ENCODE measurements around the gene IFNLR1.
A peak's percentile ranks its signal among the peaks of the same experiment; 100 is the strongest.
"Not testable (repeated sequence)": the region's sequence is repeated elsewhere in the genome, so short reads cannot be mapped to it uniquely, and the experiment has no call there.

Gene IFNLR1

DNA sequence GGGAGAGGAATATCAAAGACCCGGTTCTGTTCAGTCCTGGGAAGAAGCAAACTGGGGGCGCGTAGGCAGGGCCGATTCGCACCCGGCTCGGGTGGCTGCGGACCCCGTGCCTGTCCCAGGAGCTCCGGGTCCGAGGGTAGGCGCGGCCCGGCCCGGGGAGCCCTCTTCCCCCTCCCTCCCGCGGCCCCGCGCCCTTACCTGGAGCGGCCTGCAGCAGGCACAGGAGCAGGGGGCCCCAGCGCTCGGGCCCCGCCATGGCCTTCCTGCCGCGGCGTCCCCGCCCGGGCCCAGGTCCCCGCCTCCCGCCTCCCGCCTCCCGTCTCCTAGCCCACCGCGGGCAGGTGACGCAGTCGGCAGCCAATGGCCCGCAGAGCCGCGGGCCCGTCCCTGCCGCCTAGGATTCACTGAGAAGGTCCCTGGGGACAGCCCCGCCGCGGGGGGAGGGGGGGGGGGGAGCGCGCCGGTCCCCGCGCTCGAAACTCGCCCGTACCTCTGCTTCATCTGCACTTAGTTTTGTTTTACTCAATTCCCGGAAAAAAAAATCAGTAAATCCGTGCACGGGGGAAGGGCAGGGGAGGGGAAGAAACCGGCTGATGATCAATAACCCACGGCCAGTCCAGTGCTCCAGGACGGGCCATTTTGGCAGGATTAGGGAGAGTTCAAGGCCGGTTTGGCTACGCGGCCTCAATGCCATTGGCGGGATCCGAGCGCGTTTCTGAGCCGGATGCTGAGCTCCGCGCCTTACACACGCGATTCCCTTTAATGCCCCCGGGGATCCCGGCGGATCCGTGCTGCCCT, at the start of gene IFNLR1:
IFNLR1 (minus strand) TSS at position 297 of the 798 bp plus-strand sequence; CDS start at position 256, 41 bp downstream.
- H3K4me3 ChIP-seq (ENCODE audit: low read depth, low read length) = peak within 1 kb of the TSS; percentile 69

DNA sequence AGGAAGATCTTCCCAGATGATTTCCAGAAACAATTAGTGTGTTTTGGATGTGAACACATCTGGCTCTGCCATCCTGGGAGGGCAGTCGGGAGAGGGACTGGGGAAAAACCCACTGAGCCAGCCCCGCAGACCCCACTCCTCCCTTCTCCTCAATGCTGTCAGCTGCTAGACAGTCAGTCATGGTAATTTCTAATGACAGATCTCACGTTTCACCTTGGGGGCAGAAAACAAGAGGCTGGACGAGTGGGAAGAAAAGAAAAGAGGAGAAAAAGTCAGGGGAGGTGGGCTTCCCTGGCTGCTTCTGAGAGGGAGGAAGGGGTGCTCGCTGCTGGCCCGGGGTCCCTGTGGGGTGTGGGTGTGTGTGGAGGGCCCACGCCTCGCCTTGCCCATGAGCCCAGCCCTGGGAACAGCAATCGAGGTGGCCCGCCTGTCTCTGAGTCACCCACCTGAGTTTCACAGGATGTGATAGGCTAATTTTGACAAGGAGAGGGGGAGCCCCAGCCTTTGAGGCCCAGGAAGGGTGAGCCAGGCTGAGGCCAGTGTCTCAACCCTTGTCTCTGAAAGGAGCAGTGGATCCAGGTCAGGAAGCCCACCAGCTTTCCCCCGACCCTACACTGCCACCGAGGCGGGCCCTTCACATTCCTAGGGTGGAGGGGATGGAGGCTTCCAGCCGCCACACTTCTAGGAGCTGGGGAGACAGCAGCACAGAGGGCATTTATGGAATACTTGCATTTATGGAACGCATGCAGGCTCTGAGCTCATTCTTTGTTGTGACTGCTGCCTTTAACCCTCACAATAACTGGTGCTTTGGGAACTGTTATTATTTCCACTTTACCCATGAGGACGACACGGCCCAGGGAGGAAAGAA, 49.1 kb upstream of the IFNLR1 start:
- H3K4me3 ChIP-seq (ENCODE audit: low read depth, low read length) = no peak overlapping the region

DNA sequence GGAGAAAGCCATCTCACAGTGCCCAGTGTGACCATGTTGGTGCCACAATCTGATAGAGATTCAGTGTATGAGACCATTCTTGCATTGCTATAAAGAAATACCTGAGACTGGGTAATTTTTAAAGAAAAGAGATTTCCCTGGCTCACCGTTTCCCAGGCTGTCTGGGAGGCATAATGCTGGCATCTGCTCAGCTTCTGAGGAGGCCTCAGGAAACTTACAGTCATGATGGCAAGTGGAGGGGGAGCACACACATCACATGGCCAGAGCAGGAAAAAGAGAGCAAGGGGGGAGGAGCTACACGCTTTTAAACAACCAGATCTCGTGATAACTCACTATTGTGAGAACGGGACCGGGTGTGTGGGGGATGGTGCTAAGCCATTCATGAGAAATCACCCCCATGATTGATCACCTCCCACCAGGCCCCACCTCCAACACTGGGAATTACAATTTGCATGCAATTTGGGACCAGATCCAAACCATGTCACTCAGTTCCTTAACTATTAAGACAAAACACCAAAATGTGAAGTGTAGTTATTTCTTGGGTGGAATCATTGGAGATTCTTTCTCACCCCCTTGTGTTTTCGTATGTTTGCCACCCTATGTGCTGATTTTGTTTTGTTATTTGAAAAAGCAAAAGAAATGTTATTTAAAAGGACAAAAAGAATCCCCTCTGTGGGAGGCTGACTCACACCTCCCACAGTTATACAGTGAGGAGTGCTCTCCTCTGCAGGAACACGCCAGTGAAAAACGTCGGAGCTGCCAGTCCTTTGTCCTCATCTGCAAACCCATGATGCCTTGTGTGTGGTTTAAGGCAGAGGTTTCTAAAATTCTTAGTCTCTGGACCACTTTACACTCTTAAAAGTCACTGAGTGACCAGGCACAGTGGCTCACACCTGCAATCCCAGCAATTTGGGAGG, 46.9 kb upstream of the IFNLR1 start:
- H3K4me3 ChIP-seq (ENCODE audit: low read depth, low read length) = no peak overlapping the region

DNA sequence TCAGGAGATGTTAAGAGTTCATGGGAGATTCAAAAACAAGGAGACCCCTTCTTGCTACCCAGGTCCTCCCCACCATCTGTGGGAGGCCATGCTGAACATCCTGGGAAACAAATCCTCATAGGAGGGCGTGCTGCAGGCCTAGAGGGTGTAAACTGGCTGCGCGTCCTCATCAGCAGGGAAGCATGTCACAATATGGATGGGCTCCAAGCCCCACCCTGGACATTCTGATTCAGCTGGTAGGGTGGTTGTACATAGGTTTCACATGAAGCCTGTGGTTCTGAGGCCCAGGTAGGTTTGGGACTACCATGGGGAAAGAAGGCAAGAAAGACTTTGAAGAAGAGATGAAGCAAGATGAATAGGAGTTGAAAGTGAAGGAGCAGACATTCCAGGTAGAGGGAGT, 44.6 kb upstream of the IFNLR1 start:
- H3K4me3 ChIP-seq (ENCODE audit: low read depth, low read length) = no peak overlapping the region

DNA sequence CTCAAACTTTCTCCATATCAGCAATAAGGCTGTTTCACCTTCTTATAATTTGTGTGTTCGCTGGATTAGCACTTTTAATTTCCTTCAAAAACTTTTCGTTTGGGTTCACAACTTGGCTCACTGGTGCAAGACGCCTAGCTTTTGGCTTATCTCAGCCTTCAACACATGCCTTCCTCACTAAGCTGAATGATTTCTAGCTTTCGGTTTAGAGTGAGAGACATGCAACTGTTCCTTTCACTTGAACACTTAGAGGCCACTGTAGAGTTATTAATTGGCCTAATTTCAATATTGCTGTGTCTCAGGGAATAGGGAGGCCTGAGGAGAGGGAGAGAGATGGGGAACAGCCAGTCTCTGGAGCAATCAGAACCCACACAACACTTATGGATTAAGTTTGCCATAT, 41.2 kb upstream of the IFNLR1 start:
- no peak overlapping the region for H3K4me3 ChIP-seq (ENCODE audit: low read depth, low read length)

DNA sequence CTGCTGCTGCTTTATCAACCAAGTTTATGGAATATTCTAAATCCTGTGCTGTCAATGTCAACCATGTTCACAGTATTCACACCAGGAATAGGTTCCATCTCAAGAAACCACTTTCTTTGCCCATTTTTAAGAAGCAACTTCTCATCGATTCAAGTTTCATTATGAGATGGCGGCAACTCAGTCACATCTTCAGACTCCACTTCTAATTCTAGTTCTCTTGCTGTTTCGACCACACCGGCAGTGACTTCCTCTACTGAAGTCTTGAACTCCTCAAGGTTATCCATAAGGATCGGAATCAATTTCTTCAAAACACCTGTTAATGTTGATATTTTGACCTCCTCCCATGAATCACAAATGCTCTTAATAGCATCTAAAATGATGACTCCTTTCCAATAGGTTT, 39.7 kb upstream of the IFNLR1 start:
- no peak overlapping the region for H3K4me3 ChIP-seq (ENCODE audit: low read depth, low read length)

DNA sequence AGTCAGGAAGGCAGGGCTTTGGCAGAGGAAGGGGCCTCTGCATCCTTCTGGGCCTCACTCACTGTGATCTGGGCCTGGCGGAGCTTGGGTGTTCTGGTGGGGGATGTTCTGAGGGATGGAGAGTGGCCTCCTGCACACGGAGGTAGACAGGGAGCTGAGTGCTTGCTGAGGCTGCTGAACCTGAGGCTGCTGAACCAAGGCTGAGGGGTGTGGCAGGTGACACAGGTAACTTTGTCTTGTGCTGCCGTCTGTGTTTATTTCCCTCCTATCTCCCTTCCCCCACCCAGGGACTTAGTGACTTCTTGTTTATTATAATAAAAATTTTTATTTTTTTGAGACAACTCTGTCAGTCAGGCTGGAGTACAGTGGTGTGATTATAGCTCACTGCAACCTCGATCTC, 37.7 kb upstream of the IFNLR1 start:
- no peak overlapping the region for H3K4me3 ChIP-seq (ENCODE audit: low read depth, low read length)

DNA sequence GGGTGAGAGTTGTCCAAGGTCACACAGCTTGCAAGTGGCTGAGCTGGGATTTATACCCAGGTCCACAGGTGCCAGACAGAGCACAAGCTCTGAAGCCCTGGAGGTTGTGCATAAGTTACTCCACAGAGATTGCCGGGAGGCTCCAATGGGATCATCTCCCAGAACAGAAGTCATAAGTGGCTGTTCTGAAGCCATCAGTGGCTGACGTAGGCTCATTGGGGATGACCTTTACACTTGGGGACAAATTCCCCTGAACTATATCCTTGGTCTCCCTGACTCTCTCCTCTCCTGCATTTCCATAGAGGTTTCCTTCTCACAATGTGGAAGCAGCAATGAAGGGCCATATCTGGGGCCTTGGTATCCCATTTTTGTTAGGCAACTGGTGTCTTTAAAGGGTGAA, 37.0 kb upstream of the IFNLR1 start:
- no peak overlapping the region for H3K4me3 ChIP-seq (ENCODE audit: low read depth, low read length)

DNA sequence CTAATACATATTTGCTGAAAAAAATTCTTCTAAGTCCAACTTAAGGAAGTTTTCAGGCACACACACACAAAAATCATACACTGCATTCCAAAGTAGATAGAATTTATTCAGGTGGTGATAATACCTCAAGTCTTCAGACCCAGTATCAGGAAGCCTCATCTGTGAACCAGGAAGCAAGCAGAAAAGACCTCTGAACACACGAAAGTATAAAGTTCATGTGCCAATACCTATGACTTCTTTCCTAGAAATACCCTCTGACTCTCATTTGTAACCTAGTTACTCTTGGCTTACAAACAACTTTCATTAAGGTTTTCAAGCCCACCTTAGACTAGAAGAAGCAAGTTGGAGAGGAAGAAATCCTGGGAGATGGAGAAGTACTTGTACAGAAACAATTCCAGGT, 35.7 kb upstream of the IFNLR1 start:
- H3K4me3 ChIP-seq (ENCODE audit: low read depth, low read length) = no peak overlapping the region

DNA sequence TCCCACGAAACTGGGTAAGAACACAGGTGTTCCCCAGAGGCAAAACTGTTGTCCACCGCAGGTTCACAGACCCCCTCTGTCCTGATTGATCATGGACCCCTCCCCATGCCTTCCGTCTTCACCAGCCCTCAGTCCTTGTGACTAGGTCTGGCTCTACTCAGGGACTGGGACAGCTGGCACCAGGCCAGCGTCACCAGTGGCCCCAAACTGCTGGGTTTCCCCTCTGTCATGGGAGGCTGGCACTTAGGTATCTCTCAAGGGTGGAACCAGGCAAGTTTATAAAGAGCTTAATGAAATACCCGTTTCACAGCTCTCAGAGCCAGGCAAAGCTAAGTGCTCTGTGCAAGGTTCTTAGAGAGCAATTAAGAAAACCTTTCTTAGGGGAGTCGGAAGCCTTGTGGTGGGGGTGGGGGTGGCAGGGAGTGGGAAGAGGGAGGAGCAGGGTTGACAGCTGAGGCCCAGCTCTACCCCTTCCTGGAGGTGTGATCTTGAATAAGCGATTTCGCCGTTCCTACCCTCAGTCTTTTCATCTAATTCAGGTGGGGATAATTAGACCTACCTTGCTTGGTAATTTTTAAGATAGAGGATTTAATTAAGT, 35.0 kb upstream of the IFNLR1 start:
- H3K4me3 ChIP-seq (ENCODE audit: low read depth, low read length) = no peak overlapping the region

DNA sequence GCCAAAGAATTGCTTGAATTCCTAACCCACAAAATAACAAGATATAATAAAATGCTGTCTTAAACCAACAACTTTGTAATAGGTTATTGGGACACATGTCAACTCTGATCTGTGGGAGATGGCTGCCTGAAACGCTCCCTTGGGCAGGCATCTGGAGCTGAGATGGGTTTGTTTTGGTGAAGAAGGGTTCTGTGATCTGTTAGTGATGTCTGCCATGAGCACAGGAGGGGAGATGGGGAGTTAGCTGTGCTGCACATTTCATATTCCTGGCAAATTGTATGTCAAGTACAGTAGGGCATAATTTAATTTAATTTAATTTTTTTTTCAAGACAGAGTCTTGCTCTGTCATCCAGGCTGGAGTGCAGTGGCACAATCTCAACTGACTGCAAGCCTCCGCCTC, 34.2 kb upstream of the IFNLR1 start:
- no peak overlapping the region for H3K4me3 ChIP-seq (ENCODE audit: low read depth, low read length)

DNA sequence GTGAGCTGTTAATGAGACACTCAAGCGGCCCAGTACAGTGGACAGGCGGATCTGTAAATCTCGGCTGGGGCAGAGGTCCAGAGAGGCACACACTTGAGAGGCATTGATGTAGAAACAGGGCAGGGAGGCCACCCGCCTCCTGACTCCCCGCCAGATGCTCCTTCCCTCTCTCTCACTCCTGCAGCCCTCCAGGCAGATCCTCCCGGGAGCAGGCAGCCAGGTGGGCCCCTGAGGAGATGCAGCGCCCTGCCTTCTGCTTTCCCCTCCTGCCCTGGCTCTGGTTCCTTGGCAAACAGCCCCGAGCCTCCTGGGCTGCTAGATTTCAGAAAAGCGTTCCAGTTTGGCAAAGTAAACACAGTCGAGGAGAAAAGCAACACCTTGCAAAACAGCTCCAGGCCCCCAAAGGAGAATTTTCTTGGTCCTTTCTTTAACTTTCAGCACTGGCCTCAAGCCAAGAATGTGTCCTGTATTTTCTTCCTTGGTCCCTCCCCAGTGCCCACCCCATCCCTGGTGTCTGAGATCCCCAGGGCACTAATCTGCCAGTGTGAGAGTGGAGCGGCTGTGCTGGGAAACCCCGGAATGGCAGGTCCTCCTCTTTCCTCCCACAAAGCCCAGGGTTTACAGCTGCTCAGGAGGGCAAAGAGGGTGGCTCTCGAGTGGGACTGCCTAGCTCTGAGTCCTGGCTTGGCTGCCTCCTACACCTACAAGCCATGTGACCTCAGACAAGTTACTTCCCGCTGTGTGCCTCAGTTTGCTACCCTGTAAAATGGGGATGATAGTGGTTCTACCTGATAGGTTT, 29.4 kb upstream of the IFNLR1 start:
- no peak overlapping the region for H3K4me3 ChIP-seq (ENCODE audit: low read depth, low read length)

DNA sequence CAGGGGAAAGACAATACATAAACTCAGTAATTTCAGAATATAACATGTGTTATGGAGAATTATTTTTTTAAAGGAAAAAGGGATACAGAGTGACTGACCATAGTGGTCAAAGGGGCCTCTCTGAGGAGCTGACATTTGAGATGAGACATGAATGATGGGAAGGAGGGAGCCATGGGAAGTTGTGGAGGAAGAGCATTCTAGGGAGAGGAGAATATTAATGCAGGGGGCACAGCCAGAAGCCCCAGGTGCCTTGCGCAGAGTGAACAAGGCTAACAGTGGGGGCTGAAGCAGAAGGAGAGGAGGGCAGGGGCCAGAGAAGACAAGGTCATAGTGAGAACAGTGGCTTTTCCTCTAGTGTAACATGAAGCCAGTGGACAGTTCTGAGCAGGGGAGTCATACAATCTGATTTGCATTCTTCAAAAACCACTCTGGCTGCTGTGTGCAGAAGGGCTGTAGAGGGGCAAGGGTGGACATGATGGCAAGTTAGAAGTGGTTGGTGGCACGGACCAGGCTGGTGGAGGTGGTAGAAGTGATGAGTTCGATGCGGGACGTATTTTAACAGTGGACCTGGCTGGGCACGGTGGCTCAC, 28.2 kb upstream of the IFNLR1 start:
- H3K4me3 ChIP-seq (ENCODE audit: low read depth, low read length) = no peak overlapping the region

DNA sequence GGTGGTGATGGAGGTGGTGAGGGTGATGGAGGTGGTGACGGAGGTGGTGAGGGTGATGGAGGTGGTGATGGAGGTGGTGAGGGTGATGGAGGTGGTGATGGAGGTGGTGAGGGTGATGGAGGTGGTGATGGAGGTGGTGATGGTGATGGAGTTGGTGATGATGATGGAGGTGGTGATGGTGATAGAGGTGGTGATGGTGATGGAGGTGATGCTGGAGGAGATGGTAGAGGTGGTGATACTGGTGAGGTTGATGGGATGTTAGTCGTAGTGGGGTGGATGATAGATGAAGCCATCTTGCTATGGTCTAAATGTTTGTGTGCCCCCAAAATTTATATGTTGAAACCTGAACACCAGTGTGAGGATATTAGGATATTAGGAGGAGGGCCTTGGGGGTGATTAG, 25.3 kb upstream of the IFNLR1 start:
- H3K4me3 ChIP-seq (ENCODE audit: low read depth, low read length) = no peak overlapping the region

DNA sequence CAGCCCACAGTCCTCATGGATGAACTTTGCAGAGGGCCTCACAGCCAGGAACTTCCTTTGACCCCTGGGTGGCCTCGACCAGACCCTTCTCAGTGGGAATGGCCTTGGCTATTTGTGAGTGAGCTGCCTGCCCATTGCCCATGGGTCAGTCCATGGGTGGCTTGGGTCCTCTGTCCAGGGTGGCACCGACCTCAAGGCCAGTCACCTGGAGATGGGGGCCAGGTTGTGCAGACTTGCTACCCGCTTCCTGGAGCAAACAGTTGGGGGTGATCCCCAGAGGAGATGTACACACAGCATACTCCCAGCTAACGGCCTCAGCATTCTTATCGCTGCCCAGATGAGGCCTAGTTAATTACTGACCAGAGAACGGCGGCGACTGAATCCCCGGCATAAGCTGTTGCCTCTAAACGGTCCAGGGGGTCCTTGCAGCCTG, 23.1 kb upstream of the IFNLR1 start:
- H3K4me3 ChIP-seq (ENCODE audit: low read depth, low read length) = no peak overlapping the region

DNA sequence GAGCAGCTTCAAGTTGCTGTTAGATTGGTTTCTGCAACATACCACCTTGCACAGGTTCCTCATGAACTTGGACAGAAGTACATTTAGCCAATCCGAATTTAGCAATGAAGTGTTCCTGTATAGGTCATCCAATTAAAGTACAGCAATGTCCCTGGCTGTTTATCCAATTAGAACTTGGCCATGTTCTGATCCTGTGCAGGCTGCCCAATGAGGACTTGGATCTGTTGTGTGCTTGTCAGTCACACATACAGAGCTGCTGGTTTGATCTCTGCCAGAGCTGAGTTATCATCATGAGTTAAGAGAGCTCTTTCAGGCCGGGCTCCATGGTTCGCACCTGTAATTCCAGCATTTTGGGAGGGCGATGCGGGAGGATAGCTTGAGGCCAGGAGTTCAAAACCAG, 22.0 kb upstream of the IFNLR1 start:
- H3K4me3 ChIP-seq (ENCODE audit: low read depth, low read length) = no peak overlapping the region

DNA sequence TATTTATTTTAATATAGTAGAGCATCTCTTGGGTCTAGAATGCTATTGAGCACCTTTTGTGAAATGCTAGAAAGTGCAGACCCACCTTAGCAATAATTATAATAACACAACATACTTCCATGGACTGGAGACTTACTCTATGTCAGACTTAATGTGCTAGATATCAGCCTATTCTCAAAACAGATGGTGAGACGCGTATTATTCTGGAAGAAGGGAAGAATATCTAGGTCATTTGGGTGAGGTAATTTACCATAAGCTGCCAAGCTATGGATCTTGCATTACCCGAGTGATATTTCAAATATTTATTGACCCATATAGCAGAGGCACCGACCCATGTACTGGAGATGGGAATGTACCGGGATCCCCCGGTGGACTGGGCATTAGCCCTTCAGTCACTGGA, 20.6 kb upstream of the IFNLR1 start:
- no peak overlapping the region for H3K4me3 ChIP-seq (ENCODE audit: low read depth, low read length)

DNA sequence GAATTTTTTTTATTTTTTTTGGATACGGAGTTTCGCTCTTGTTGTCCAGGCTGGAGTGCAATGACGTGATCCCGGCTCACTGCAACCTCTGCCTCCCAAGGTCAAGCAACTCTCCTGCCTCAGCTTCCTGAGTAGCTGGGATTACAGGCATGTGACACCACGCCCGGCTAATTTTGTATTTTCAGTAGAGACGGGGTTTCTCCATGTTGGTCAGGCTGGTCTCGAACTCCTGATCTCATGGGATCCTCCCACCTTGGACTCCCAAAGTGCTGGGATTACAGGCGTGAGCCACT, 20.3 kb upstream of the IFNLR1 start:
- H3K4me3 ChIP-seq (ENCODE audit: low read depth, low read length) = not testable (repeated sequence)

DNA sequence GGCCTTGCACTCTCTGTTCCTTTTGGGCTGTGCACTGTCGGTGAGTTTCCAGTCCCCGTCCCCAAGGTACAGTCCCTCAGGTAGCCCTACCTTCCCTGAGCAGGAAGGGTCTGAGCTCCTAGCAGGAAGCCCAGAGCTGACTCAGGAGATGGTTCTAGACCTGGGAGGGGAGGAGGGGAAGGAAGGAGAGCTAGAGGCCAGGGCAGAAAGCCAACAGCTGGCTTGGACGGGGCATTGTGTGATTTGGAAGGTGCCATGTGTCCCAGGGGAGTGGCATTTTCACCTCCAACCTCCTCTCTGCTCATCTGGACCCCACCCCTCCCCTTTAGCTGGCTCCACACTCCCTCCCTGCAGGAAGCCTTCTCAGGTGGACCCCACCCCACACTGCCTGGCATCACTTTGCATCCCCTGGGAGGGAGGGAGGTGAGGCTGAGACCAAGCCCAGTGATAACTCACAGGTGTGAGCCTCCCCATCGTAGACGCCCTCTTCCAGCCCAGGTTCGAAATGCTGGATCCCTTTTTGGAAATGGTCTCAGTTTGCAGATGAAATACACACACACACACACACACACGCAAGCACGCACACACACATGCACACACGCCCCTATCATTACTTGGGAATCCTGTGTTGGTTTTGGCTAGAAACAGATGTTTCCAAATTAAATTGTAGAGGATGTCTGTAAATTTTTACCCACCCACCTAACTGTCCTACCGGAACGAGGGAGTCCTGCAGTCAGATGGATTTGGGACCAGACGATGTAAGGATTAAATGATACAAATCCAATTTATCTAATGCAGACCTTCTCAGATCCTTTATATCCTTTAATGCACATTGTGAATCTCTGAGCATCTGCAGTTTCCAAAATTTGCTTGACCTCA, 19.7 kb upstream of the IFNLR1 start:
- no peak overlapping the region for H3K4me3 ChIP-seq (ENCODE audit: low read depth, low read length)

All from iPS-11a (cell line).